Measurements from ENCODE around the gene ATG5.

ATG5 gene

GRCh38 chr6:106160189-106160588, 165.4 kb downstream of the ATG5 start:
- Histone ChIP-seq H3K23ac (ENCODE audit: low read length) (no peak overlapping the region), H3K79me1 (ENCODE audit: low read length) (no peaks in the 10 kb centered on the region), H3K27ac (ENCODE audit: low read depth, low read length) (no peak overlapping the region), H3K14ac (ENCODE audit: low read length) (no peak overlapping the region), H3K4me1 (ENCODE audit: control insufficient read depth in 1 of 2, insufficient read depth in 2 of 2, low read length in 2 of 2) (no peaks in the 10 kb centered on the region), H2BK12ac (ENCODE audit: low read length) (no peak overlapping the region), H3K36me3 (ENCODE audit: control insufficient read depth in 1 of 2, insufficient read depth in 2 of 2, low read length in 2 of 2) (no peaks in the 10 kb centered on the region), H3K4ac (ENCODE audit: low read depth, low read length) (no peak overlapping the region), H3K4me3 (ENCODE audit: low read depth, low read length) (no peak overlapping the region), H2BK120ac (ENCODE audit: insufficient read depth, low read length, poor library complexity) (no peak overlapping the region), H2AFZ (ENCODE audit: insufficient read depth, low read length, poor library complexity) (no peak overlapping the region), H3K4me2 (ENCODE audit: low read length) (no peak overlapping the region), H3K79me2 (ENCODE audit: control insufficient read depth, insufficient read depth, low read length, poor library complexity) (no peaks in the 10 kb centered on the region), H4K8ac (ENCODE audit: low read depth, low read length) (no peak overlapping the region), H2AK5ac (ENCODE audit: low read length) (no peak overlapping the region), H3K9ac (ENCODE audit: low read length) (no peak overlapping the region), H3K27me3 (ENCODE audit: insufficient read depth, low read length) (no peaks in the 10 kb centered on the region), H3K9me3 (ENCODE audit: insufficient read depth, low read depth, low read length) (no peaks in the 10 kb centered on the region), H4K12ac (ENCODE audit: low read depth, low read length) (no peak overlapping the region), H4K91ac (ENCODE audit: low read depth, low read length) (no peak overlapping the region), H2BK5ac (ENCODE audit: low read depth, low read length, poor library complexity) (no peak overlapping the region), H3K18ac (ENCODE audit: low read length) (no peak overlapping the region)
- peak in 1 of 2 donors; percentile 25 for DNase-seq
- no CpG with 5 or more reads among the region's 3 CpGs for WGBS (ENCODE audit: extremely low coverage, insufficient coverage, insufficient read length)

- Histone ChIP-seq H3K14ac (ENCODE audit: low read length) (no peak overlapping the region), H3K79me2 (ENCODE audit: control insufficient read depth, insufficient read depth, low read length, poor library complexity) (no peaks in the 10 kb centered on the region), H3K9ac (ENCODE audit: low read length) (no peak overlapping the region), H3K9me3 (ENCODE audit: insufficient read depth, low read depth, low read length) (no peaks in the 10 kb centered on the region), H3K4me3 (ENCODE audit: low read depth, low read length) (no peak overlapping the region), H2BK12ac (ENCODE audit: low read length) (no peak overlapping the region), H3K4me1 (ENCODE audit: control insufficient read depth in 1 of 2, insufficient read depth in 2 of 2, low read length in 2 of 2) (no peaks in the 10 kb centered on the region), H2BK5ac (ENCODE audit: low read depth, low read length, poor library complexity) (no peak overlapping the region), H3K4me2 (ENCODE audit: low read length) (no peak overlapping the region), H3K4ac (ENCODE audit: low read depth, low read length) (no peak overlapping the region), H3K36me3 (ENCODE audit: control insufficient read depth in 1 of 2, insufficient read depth in 2 of 2, low read length in 2 of 2) (no peaks in the 10 kb centered on the region), H3K23ac (ENCODE audit: low read length) (no peak overlapping the region), H2AK5ac (ENCODE audit: low read length) (no peak overlapping the region), H3K27ac (ENCODE audit: low read depth, low read length) (no peak overlapping the region), H2BK120ac (ENCODE audit: insufficient read depth, low read length, poor library complexity) (no peak overlapping the region), H2AFZ (ENCODE audit: insufficient read depth, low read length, poor library complexity) (no peak overlapping the region), H3K18ac (ENCODE audit: low read length) (no peak overlapping the region), H4K12ac (ENCODE audit: low read depth, low read length) (no peak overlapping the region), H4K8ac (ENCODE audit: low read depth, low read length) (no peak overlapping the region), H3K27me3 (ENCODE audit: insufficient read depth, low read length) (no peaks in the 10 kb centered on the region), H4K91ac (ENCODE audit: low read depth, low read length) (no peak overlapping the region), H3K79me1 (ENCODE audit: low read length) (no peaks in the 10 kb centered on the region)
- WGBS (ENCODE audit: extremely low coverage, insufficient coverage, insufficient read length): no CpG with 5 or more reads among the region's 5 CpGs
- peak; percentile 54 to 66 for DNase-seq
These were observed 166.0 kb downstream of the ATG5 start for GRCh38 chr6:106159531-106159940.

GRCh38 chr6:106158816-106159215, 166.7 kb downstream of the ATG5 start:
- H3K23ac ChIP-seq (ENCODE audit: low read length): no peak overlapping the region
- no peak overlapping the region for H3K27ac ChIP-seq (ENCODE audit: low read depth, low read length)
- H3K79me1 ChIP-seq (ENCODE audit: low read length): no peaks in the 10 kb centered on the region
- no peaks in the 10 kb centered on the region for H3K79me2 ChIP-seq (ENCODE audit: control insufficient read depth, insufficient read depth, low read length, poor library complexity)
- no CpG with 5 or more reads among the region's 1 CpG for WGBS (ENCODE audit: extremely low coverage, insufficient coverage, insufficient read length)
- no peaks in the 10 kb centered on the region for H3K27me3 ChIP-seq (ENCODE audit: insufficient read depth, low read length)
- no peak overlapping the region for H2AK5ac ChIP-seq (ENCODE audit: low read length)
- H3K14ac ChIP-seq (ENCODE audit: low read length): no peak overlapping the region
- H3K9me3 ChIP-seq (ENCODE audit: insufficient read depth, low read depth, low read length): no peaks in the 10 kb centered on the region
- H2BK12ac ChIP-seq (ENCODE audit: low read length): no peak overlapping the region
- H3K4me3 ChIP-seq (ENCODE audit: low read depth, low read length): no peak overlapping the region
- no peaks in the 10 kb centered on the region for H3K36me3 ChIP-seq (ENCODE audit: control insufficient read depth in 1 of 2, insufficient read depth in 2 of 2, low read length in 2 of 2)
- no peak overlapping the region for H3K4me2 ChIP-seq (ENCODE audit: low read length)
- H2BK120ac ChIP-seq (ENCODE audit: insufficient read depth, low read length, poor library complexity): no peak overlapping the region
- H4K8ac ChIP-seq (ENCODE audit: low read depth, low read length): no peak overlapping the region
- no peaks in the 10 kb centered on the region for H3K4me1 ChIP-seq (ENCODE audit: control insufficient read depth in 1 of 2, insufficient read depth in 2 of 2, low read length in 2 of 2)
- H3K18ac ChIP-seq (ENCODE audit: low read length): no peak overlapping the region
- no peak overlapping the region for H3K9ac ChIP-seq (ENCODE audit: low read length)
- no peak overlapping the region for H4K91ac ChIP-seq (ENCODE audit: low read depth, low read length)
- no peak for DNase-seq
- H2AFZ ChIP-seq (ENCODE audit: insufficient read depth, low read length, poor library complexity): no peak overlapping the region
- no peak overlapping the region for H2BK5ac ChIP-seq (ENCODE audit: low read depth, low read length, poor library complexity)
- H4K12ac ChIP-seq (ENCODE audit: low read depth, low read length): no peak overlapping the region
- no peak overlapping the region for H3K4ac ChIP-seq (ENCODE audit: low read depth, low read length)

- H3K27ac ChIP-seq (ENCODE audit: low read depth, low read length): no peak overlapping the region
- no peak overlapping the region for H3K14ac ChIP-seq (ENCODE audit: low read length)
- H3K4me1 ChIP-seq (ENCODE audit: control insufficient read depth in 1 of 2, insufficient read depth in 2 of 2, low read length in 2 of 2): no peaks in the 10 kb centered on the region
- H3K79me1 ChIP-seq (ENCODE audit: low read length): no peaks in the 10 kb centered on the region
- H2AK5ac ChIP-seq (ENCODE audit: low read length): no peak overlapping the region
- no peak overlapping the region for H2BK120ac ChIP-seq (ENCODE audit: insufficient read depth, low read length, poor library complexity)
- no peak overlapping the region for H3K4me3 ChIP-seq (ENCODE audit: low read depth, low read length)
- H4K12ac ChIP-seq (ENCODE audit: low read depth, low read length): no peak overlapping the region
- H3K9me3 ChIP-seq (ENCODE audit: insufficient read depth, low read depth, low read length): no peaks in the 10 kb centered on the region
- whole genome bisulfite sequencing (ENCODE audit: extremely low coverage, insufficient coverage, insufficient read length): no CpG with 5 or more reads among the region's 3 CpGs
- H3K79me2 ChIP-seq (ENCODE audit: control insufficient read depth, insufficient read depth, low read length, poor library complexity): no peaks in the 10 kb centered on the region
- DNase-seq: no peak
- no peak overlapping the region for H2BK12ac ChIP-seq (ENCODE audit: low read length)
- no peak overlapping the region for H3K4me2 ChIP-seq (ENCODE audit: low read length)
- no peak overlapping the region for H3K4ac ChIP-seq (ENCODE audit: low read depth, low read length)
- no peak overlapping the region for H4K91ac ChIP-seq (ENCODE audit: low read depth, low read length)
- H3K36me3 ChIP-seq (ENCODE audit: control insufficient read depth in 1 of 2, insufficient read depth in 2 of 2, low read length in 2 of 2): no peaks in the 10 kb centered on the region
- no peak overlapping the region for H3K23ac ChIP-seq (ENCODE audit: low read length)
- no peak overlapping the region for H2AFZ ChIP-seq (ENCODE audit: insufficient read depth, low read length, poor library complexity)
- no peak overlapping the region for H4K8ac ChIP-seq (ENCODE audit: low read depth, low read length)
- H3K9ac ChIP-seq (ENCODE audit: low read length): no peak overlapping the region
- H2BK5ac ChIP-seq (ENCODE audit: low read depth, low read length, poor library complexity): no peak overlapping the region
- no peaks in the 10 kb centered on the region for H3K27me3 ChIP-seq (ENCODE audit: insufficient read depth, low read length)
- no peak overlapping the region for H3K18ac ChIP-seq (ENCODE audit: low read length)
These were observed 168.7 kb downstream of the ATG5 start for GRCh38 chr6:106156863-106157262.

Measured in trophoblast cell (in vitro differentiated cells and primary cell).